Hepatocyte (in vitro differentiated cells): ENCODE results near the gene PRKCI. TPM values are rescaled to one million over a fixed set of nuclear protein-coding genes. Genes with fewer than 3 reads are reported as not detected.

Source experiments
- DNase-seq: peaks from one replicate; pipeline ENCODE4 v3.0.0-alpha.2; 2016; ENCODE audit warnings: low spot score
- H2AFZ ChIP-seq: fragments of 200-600 bp; sonication (generic); 2 replicates; pipeline ENCODE4 v1.6.0; 2016; ENCODE audit warnings: antibody characterized with exemption, mild to moderate bottlenecking
- H3K27ac ChIP-seq: fragments of 200-600 bp; sonication (generic); 2 replicates; pipeline ENCODE4 v1.5.1; 2016; ENCODE audit warnings: mild to moderate bottlenecking
- H3K27me3 ChIP-seq: fragments of 200-600 bp; sonication (generic); 2 replicates; pipeline ENCODE4 v1.6.1; 2016
- H3K36me3 ChIP-seq: fragments of 200-600 bp; sonication (generic); replicated peaks from 2 replicates; pipeline ENCODE4 v1.5.1; 2016; ENCODE audit warnings: low read depth; ENCODE audit not compliant: insufficient read depth
- H3K4me1 ChIP-seq: fragments of 200-600 bp; sonication (generic); 2 replicates; pipeline ENCODE4 v1.5.1; 2016; ENCODE audit warnings: mild to moderate bottlenecking, moderate library complexity; ENCODE audit not compliant: insufficient read depth
- H3K4me2 ChIP-seq: fragments of 200-600 bp; sonication (generic); 2 replicates; pipeline ENCODE4 v1.6.0; 2016
- H3K4me3 ChIP-seq: fragments of 200-600 bp; sonication (generic); 2 replicates; pipeline ENCODE4 v1.5.1; 2016; ENCODE audit warnings: mild to moderate bottlenecking
- H3K79me2 ChIP-seq: fragments of 200-600 bp; sonication (generic); 2 replicates; pipeline ENCODE4 v1.6.0; 2017; ENCODE audit warnings: mild to moderate bottlenecking
- H3K9me2 ChIP-seq: fragments of 200-600 bp; sonication (generic); replicated peaks from 2 replicates; pipeline ENCODE4 v1.6.0; 2017; ENCODE audit warnings: mild to moderate bottlenecking; ENCODE audit not compliant: insufficient read depth
- H3K9me3 ChIP-seq: fragments of 200-600 bp; sonication (generic); 2 replicates; pipeline ENCODE4 v1.5.1; 2016; ENCODE audit warnings: low read depth, mild to moderate bottlenecking
- H4K20me1 ChIP-seq: fragments of 200-600 bp; sonication (generic); 2 replicates; pipeline ENCODE4 v1.6.0; 2016; ENCODE audit warnings: mild to moderate bottlenecking; ENCODE audit not compliant: insufficient read depth, poor library complexity, severe bottlenecking
- EZH2 ChIP-seq: fragments of 200-600 bp; sonication (generic); IDR thresholded peaks from 2 replicates; pipeline ENCODE4 v1.6.1; 2016; ENCODE audit warnings: antibody characterized with exemption, mild to moderate bottlenecking, borderline replicate concordance
- EZH2phosphoT487 ChIP-seq: fragments of 200-600 bp; sonication (generic); IDR thresholded peaks from one replicate; pipeline ENCODE4 v1.6.1; 2018; ENCODE audit warnings: antibody characterized with exemption, mild to moderate bottlenecking, low read depth, moderate library complexity; ENCODE audit not compliant: unreplicated experiment, severe bottlenecking
- WGBS: methylation state at CpG from one replicate; pipeline ENCODE4 v1.1.6; 2016; ENCODE audit warnings: low lambda C conversion rate; ENCODE audit errors: missing lambda C conversion rate; 5-methylcytosine and 5-hydroxymethylcytosine counted together
- polyA plus RNA-seq: library from polyadenylated mRNA; unstranded; fragments of >200 nt; fragmentation: Nextera tagmentation; extraction: Ambion mirVana; gene quantifications from 2 replicates; pipeline ENCODE4 v1.2.1, GENCODE V29; 2016
- total RNA-seq: library from RNA; depleted of rRNA; stranded (reverse); fragments of >200 nt; gene quantifications from 2 replicates; pipeline ENCODE4 v1.2.3, GENCODE V29; 2014
- TF ChIP-seq, protein P1 (sequence below): fragments of 200-600 bp; sonication (generic); IDR thresholded peaks from 2 replicates; pipeline ENCODE4 v1.5.1; 2016; ENCODE audit warnings: antibody characterized with exemption, mild to moderate bottlenecking; ENCODE audit not compliant: poor library complexity

PRKCI gene
- total and polyA plus RNA-seq, 2 experiments from 2014 or later = 28.6 to 47.3 TPM

GRCh38 chr3:170196833-170197232 lies 25.4 kb upstream of the PRKCI start:
- H3K4me2 ChIP-seq = no peak overlapping the region
- no peaks in the 10 kb centered on the region for H4K20me1 ChIP-seq
- no peak overlapping the region for H3K27ac ChIP-seq
- H3K36me3 ChIP-seq = no peaks in the 10 kb centered on the region
- no peaks in the 10 kb centered on the region for H3K9me3 ChIP-seq
- H3K9me2 ChIP-seq = no peaks in the 10 kb centered on the region
- no peak overlapping the region for H3K4me3 ChIP-seq
- 97% methylated on average over 3 of the region's 3 CpGs for WGBS
- no peak overlapping the region for H2AFZ ChIP-seq
- no peaks in the 10 kb centered on the region for H3K27me3 ChIP-seq
- no peak for DNase-seq
- no peaks in the 10 kb centered on the region for H3K4me1 ChIP-seq
- TF ChIP-seq, protein P1, sequence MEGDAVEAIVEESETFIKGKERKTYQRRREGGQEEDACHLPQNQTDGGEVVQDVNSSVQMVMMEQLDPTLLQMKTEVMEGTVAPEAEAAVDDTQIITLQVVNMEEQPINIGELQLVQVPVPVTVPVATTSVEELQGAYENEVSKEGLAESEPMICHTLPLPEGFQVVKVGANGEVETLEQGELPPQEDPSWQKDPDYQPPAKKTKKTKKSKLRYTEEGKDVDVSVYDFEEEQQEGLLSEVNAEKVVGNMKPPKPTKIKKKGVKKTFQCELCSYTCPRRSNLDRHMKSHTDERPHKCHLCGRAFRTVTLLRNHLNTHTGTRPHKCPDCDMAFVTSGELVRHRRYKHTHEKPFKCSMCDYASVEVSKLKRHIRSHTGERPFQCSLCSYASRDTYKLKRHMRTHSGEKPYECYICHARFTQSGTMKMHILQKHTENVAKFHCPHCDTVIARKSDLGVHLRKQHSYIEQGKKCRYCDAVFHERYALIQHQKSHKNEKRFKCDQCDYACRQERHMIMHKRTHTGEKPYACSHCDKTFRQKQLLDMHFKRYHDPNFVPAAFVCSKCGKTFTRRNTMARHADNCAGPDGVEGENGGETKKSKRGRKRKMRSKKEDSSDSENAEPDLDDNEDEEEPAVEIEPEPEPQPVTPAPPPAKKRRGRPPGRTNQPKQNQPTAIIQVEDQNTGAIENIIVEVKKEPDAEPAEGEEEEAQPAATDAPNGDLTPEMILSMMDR = no peak
- TF ChIP-seq EZH2 = no peak
- TF ChIP-seq EZH2phosphoT487 = no peak
- no peaks in the 10 kb centered on the region for H3K79me2 ChIP-seq

DNA sequence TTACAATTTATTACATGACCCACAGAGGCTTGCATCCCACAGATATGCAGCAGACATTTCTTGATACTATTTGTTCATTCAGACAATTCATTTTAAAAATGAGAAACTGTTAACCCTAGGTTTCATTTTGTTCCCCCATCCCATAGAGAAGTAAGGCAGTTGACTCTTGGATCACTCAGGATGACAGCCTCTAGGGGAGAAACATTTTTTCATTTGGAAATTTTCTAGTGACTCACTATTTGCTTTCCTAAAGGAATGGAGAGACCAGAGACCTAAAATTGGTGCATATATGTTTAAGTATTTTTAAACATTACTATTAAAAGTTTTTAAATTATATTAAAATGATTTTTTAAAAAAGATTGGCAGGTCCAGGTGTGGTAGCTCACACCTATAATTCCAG lies 21.2 kb upstream of the PRKCI start:
- no peaks in the 10 kb centered on the region for H3K9me2 ChIP-seq
- TF ChIP-seq EZH2phosphoT487 = no peak
- TF ChIP-seq EZH2 = no peak
- TF ChIP-seq, protein P1 = no peak
- no peaks in the 10 kb centered on the region for H3K36me3 ChIP-seq
- H3K9me3 ChIP-seq = no peaks in the 10 kb centered on the region
- no peaks in the 10 kb centered on the region for H3K27me3 ChIP-seq
- H3K4me2 ChIP-seq = no peak overlapping the region
- no peaks in the 10 kb centered on the region for H3K79me2 ChIP-seq
- H3K27ac ChIP-seq = no peak overlapping the region
- no peaks in the 10 kb centered on the region for H4K20me1 ChIP-seq
- H2AFZ ChIP-seq = no peak overlapping the region
- no peak for DNase-seq
- no peaks in the 10 kb centered on the region for H3K4me1 ChIP-seq
- no peak overlapping the region for H3K4me3 ChIP-seq

DNA sequence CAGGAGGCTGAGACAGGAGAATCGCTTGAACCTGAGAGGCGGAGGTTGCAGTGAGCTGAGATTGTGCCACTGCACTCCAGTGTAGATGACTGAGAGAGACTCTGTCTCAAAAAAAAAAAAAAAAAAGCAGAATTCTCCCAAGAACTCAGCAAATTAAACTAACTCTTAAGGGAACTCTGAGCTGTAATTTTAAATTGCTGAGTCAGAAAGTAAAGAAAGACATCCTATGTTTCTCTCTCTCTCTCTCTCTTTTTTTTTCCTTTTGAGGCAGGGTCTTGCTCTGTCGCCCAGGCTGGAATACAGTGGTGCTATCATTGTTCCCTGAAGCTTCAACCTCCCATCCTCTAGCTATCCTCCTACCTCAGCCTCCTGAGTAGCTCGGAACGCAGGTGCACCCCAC lies 20.7 kb upstream of the PRKCI start:
- no peak overlapping the region for H3K27ac ChIP-seq
- DNase-seq = no peak
- H3K36me3 ChIP-seq = no peaks in the 10 kb centered on the region
- TF ChIP-seq, protein P1 = no peak
- TF ChIP-seq EZH2phosphoT487 (no peak), EZH2 (no peak)
- H3K4me1 ChIP-seq = no peaks in the 10 kb centered on the region
- no peaks in the 10 kb centered on the region for H3K27me3 ChIP-seq
- no peaks in the 10 kb centered on the region for H3K79me2 ChIP-seq
- WGBS = 89% methylated on average over 5 of the region's 5 CpGs
- H3K4me2 ChIP-seq = no peak overlapping the region
- H3K9me3 ChIP-seq = no peaks in the 10 kb centered on the region
- H4K20me1 ChIP-seq = no peaks in the 10 kb centered on the region
- no peak overlapping the region for H2AFZ ChIP-seq
- no peak overlapping the region for H3K4me3 ChIP-seq
- H3K9me2 ChIP-seq = no peaks in the 10 kb centered on the region

DNA sequence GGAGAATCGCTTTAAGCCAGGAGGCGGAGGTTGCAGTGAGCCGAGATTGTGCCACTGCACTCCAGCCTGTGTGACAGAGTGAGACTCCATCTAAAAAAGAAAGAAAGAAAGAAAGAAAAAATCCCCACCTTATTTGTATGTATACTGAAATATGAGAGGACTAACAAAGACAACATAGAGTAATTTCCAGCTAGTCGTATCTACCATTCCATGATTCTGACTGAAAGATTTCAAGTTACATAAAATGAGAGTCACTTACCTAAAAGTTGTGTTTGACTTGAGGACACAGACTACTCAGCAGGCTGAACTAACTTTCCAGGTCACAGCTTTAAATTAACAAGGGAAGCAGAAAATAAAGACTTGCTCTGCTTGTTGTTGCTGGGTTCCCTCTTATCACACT lies 18.8 kb upstream of the PRKCI start:
- no peak overlapping the region for H2AFZ ChIP-seq
- no peaks in the 10 kb centered on the region for H3K4me1 ChIP-seq
- no peaks in the 10 kb centered on the region for H3K9me3 ChIP-seq
- H3K27ac ChIP-seq = no peak overlapping the region
- no peaks in the 10 kb centered on the region for H3K27me3 ChIP-seq
- no peaks in the 10 kb centered on the region for H4K20me1 ChIP-seq
- DNase-seq = no peak
- 87% methylated on average over 4 of the region's 4 CpGs for whole genome bisulfite sequencing
- no peak overlapping the region for H3K4me3 ChIP-seq
- H3K79me2 ChIP-seq = no peaks in the 10 kb centered on the region
- H3K36me3 ChIP-seq = no peaks in the 10 kb centered on the region
- TF ChIP-seq EZH2 (no peak), EZH2phosphoT487 (no peak)
- TF ChIP-seq, protein P1 = no peak
- no peaks in the 10 kb centered on the region for H3K9me2 ChIP-seq
- no peak overlapping the region for H3K4me2 ChIP-seq
